ENCODE data around the gene LIPT1.
"Not testable (repeated sequence)": the region's sequence is repeated elsewhere in the genome, so short reads cannot be mapped to it uniquely, and the experiment has no call there.

Gene LIPT1

DNA sequence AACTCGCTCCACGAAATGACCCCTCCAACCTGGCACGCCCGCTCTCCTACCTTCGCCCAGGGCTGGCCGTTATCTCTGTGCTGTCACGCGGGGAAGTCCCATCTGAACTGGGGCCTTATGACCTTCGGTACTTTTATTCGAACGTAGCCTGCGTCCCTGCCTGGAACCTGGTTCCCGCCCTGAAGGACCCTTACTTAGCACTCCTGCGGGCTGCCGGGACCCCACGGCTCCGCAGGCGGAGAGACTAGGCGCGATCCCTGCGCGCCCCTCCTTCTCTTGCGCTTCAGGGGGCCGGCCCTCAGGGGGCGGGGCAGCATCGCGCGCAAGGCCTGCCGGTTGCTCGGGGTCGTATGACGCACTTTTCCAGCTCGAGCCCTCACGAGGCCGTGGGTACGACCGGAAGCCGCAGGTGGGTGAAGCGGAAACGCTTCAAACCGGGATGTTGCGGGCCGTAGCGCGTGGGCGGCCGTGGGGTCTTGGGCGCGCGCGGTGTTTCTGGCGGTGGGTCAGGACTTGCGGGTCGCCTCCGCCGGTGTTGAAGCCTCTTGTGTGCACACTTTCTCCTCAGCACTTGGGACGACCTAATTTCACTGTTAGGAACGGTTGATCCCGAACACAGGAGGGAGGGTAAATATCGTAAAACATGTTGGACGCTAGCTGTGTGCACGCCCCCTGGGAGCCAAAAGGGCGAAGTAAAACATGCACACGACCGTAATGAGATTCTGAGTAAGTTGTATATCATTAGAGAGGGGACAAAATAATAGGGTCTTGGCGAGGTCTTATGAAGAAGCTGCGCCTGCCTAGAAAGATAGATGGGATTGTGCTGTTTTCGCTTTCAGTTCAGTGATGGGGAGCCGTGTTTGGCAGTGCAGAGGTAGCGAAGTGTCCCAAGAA, at the start of gene LIPT1, which contains the start of gene TSGA10:
Gene LIPT1, plus strand, starts transcription at position 325 of the 894 bp plus-strand sequence. CDS start 6,991 bp downstream, outside the sequence.
Gene TSGA10, minus strand, starts transcription at position 300 of the 894 bp plus-strand sequence. CDS start 45,503 bp downstream, outside the sequence.
- DNase-seq: peak; percentile 92

DNA sequence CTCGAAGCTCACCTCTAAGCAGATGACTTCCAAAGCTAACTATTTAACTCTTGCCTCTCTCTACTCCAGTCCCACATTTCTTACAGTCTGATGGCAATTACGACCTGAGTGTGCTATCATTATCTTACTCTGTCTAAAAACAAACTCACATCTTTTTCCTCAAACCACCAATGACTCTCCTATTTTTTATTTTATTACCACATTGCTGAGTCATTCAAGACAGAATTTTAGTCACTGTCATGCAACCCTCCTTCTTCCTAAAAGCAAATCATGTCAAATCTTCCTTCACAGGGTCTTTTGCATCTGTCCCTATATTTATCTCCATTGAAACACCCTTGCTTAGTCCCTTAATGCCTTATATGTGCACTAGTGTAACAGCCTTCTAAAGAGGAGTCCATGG, 47.9 kb upstream of the LIPT1 start:
- DNase-seq: no peak

DNA sequence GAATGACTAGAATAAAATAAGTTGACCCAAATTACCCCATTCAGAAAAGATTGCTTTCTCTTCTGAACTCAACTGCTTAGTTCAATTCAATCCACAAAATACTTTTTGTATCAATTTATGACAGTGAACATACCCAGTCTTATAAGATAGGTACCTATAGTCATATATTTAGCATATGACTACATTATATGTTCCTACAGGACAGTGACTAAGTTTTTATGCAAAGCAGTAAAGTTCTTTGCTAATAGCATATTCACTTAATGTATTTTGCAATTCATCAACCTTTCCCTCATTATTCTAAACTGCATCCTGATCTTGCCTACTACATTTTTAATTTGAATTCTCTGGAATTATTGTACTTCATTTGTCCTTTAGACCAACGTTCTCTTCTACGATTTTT, 43.5 kb upstream of the LIPT1 start:
- DNase-seq: no peak

DNA sequence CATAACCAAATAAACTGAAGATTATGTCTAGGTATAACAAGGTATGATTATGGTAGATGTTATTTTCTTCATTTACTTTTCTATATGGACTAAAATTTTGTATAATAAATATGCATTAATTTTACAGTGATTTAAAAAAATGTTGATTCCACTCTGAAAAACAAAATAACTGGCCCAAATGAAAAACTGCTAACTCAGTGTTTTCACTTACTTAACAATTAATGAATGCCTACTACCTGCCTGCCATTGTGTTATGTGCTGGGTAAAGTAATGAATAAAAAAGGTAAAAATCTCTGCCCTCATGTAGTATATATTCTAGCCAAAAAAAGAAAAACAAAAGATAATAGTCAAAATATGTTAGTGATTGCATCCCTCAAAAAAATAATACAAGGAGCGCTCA, 42.8 kb upstream of the LIPT1 start:
- DNase-seq: no peak

DNA sequence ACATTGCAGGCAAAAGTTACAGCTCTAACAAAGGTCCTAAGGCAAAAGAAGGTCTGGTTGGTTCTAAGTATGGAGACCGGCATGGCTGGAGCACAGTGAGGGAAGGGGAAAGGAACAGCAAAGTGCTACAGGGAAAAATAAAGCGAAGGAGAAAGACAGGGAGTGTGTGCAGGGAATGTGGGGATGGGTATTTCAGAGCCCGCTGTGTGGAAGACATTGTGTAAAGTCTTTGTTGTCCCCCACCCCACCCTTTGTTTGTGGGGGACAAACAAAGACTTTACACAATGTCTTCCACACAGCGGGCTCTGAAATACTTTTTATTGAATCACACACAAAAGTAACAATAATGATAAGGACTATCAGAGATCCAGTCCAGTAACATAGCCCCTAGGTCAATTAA, 42.1 kb upstream of the LIPT1 start:
- no peak for DNase-seq

DNA sequence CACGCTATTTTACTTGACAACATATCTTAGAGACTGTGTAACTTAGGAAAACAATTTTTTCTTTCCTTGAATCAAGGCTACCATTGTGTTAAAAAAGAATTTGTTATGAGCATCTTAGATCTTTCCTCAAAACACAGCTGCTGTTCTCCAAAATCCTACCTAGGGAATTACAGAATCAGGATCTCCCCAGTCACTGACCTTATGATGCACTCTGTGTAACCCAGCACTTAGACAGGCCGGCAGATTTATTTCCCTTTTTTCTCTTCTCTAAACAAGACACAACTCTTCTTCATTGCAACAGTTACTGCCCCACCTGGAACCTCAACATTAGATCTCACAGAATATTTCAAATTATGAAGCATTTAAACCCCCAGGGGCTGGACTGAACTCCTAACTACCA, 26.8 kb upstream of the LIPT1 start:
- DNase-seq: no peak

DNA sequence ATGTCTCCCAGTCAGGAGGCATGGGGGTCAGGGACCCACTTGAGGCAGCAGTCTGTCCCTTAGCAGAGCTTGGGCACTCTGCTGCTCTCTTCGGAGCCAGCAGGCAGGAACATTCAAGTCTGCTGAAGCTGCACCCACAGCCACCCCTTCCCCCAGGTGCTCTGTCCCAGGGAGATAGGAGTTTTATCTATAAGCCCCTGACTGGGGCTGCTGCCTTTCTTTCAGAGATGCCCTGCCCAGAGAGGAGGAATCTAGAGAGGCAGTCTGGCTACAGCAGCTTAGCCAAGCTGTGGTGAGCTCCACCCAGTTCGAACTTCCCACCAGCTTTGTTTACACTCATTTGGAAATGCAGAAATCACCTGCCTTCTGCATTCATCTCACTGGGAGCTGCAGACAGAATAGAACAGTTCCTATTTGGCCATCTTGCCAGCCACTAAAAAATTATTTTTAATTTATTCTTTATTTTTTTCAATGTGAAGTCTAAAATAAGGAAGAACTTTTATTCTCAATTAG, 19.7 kb upstream of the LIPT1 start:
- not testable (repeated sequence) for DNase-seq

DNA sequence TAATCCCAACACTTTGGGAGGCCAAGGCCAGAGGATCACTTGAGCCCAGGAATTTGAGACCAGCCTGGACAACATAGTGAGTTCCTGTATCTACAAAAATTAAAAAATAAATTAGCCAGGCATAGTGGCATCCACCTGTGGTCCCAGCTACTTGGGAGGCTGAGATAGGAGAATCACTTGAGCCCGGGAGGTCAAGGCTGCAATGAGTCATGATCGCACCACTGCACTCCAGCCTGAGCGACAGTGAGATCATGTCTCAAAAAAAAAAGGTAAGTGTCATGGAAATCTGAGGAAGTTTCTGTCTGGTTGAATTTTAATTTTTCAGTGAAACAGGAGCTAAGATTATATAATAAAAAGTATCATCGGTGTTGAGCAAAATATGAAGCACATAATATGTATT, 15.8 kb upstream of the LIPT1 start:
- DNase-seq: no peak

DNA sequence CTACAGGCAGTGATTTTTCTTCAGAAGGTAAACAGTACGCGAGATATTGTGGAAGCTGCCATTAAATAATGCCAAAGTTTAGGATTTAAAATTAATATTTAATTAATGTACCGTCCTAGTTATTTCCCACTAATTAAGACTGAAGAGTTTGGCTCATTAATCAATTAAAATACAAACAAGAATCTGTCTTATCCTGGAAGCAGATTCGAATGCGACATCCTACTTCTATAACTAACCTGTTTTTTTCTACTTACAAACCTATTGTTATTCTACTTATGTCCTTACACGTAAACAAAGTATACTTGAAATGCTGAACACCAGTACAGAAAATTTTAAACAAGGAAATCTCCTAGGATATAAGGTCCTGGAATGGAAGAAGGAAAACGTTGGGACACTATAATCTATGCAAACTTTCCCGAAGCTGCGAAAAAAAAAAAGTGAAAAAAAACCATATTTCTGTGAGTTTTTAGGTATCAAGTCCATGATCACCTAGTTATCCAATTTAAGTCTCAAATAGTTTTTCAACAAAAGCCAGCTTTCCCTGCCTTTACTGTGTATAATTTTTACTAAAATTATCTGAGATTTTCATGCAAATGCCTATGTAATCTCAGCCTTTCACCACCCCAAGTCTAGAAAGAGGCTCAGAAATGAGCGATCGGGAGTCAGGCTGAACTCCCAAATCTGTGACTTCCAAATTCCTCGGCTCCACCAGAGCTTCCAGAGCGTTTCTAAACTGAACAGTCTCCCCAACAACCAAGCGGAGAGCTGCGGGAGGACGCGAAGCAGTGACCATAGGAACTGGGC, 14.5 kb upstream of the LIPT1 start:
- DNase-seq: no peak

DNA sequence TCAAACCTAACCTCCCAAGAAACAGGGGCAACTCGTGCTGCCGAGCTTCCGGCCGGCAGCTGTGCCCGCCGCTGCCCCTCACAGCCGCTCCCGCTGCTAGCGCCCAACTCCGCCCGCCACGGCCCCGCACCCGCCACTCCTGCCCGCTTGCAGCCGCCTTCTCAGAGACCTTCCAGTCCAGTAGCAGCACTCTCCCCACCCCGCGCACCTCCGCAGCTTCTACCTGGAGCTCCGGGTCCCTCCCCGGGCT, 14.0 kb upstream of the LIPT1 start:
- no peak for DNase-seq

DNA sequence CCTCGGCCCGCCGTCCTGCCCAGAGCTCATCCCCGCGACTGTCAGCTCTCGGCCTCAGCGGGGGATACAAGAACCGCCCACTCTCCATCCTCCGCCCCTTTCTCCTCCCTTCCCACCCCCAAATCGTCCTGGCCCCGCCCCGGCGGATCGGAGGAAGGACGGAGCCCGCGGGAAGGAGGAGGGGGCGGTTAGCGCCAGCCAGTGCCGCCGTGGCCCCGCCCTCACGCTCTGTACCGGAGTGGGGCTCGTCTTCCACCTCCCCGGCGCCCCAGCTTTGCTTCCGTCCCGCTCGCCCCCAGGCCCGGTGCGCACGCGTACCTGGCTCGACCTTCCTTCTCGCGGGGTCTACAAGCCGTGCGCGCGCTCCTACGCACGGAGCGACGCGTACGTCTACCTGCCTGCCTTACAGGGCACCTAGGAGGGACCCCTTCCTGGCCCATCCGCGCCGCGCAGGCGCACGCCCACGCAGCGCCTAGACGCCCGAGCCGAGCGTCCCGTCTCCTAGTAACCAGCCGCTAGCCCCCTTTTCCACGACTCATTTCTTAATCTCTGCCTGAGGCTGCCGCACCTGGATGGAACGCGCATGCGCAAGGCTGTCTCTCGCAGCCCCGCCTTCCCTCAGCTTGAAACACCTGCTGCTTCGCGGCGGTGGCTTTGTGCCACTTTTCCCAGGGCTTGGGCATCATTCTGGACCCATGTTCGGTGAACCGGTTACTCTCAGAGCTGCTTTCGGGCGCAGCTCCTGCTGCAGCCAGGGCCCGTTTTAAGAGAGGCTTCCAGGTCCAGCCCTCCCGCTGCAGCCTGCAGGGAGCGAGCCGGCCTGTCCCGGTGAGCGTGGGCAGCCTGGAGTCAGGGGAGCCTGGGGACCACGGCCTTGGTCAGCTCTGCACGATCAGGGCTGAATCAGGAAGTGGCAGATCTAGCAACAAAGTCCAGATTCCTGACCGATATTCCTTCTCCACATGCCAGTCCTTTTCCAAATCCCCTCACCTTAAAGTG, 13.4 kb upstream of the LIPT1 start, which contains the start of gene C2orf15:
Gene C2orf15, plus strand, starts transcription at position 598 of the 999 bp plus-strand sequence. CDS start 8,852 bp downstream, outside the sequence.
- DNase-seq: peak; percentile 99

DNA sequence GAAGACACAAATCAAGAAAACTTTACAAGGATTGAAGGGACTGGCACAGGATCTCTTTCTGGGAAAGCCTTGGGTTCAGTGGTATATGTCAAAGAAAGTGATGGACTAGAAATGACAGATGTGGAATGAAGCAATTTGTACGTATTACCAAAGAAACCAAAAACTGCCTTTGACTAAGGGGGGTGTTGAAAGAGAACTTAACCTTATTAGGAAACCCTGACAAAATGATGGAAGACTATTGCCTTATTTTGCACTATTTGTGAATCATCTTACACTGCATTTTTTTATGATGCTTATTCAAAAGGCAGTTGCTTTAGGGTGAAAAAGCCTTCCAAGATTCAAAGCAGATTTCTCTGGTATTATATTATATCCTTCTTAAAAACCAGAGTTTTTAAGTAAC, 4.1 kb upstream of the LIPT1 start:
- no peak for DNase-seq

DNA sequence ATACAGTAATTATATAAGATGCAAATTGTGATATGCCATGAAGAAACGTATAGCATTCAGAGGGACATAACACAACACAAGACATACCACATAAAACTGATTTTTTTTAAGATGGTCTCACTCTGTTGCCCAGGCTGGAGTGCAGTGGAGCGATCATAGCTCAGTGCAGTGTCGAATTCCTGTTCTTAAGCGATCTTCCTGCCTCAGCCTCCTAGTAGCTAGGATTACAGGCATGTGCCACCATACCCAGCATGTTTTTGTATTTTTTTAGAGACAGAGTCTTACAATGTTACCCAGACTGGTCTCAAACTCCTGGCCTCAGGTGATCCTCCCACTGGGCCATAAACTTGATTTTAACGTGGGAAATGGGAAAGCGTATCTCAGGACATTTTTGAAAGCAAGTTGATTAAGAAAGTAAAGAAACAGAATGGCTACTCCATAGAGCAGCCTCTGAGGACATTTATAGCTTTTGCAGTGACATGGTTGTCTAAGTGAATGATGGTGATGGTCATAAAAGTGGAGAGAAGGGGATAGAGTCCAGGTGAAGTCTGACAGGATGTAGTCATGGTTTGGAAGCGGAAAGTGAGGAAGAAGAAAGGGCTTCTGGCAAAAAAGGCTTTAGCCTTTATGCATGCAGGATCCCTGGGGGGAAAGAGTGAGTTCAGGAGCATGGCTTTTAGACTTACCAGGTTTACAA, 2.4 kb upstream of the LIPT1 start:
- no peak for DNase-seq

DNA sequence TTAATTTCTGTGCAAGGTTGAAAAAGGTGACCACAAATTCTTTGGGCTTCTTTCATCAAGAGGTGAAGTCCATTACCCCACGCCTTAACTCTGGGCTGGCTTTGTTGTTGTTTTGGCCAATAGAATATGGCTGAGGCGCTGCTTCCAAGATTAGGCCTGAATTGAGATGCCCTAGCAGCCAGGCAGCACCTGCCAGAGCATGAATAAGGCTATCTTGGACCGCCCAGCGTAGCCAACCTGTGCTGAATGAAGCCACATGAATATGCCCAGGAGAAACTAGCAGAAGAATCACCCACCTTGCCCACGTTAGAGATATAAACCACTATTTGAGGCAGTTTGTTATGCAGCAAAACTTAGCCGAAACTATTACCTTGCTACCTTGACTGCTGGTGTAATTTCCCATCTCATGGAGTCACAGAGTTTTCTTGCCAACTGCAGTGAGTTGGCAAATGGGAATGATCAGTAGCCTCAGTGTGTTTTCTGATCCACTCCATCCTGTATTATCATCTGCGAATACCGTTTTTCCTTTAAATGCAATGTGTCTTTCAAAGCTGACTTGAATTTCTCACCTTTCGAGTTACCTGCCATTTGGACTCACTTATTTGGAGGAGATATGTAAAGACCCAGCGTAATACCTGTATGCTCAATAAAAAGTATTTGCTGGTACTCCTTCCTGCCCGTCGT, 704 bp upstream of the LIPT1 start:
- DNase-seq: no peak

DNA sequence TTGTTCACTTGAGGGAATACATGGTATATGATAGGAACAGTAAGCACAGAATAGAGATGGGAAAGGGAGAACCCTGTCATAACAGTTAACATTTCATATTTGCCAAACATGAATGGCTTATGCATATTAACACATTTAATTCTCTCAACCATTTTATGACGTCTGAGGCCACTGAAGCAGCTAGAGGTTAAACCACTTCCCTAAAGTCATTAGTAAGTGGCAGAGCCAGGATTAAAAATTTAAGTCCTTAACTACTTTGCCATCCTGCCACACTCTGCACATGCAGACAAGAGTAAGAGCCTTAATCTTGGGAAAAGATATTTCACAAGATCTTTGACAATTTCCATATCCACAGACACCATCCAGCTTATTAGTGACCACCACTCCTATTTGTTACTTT, 2.1 kb downstream of the LIPT1 start:
- no peak for DNase-seq

DNA sequence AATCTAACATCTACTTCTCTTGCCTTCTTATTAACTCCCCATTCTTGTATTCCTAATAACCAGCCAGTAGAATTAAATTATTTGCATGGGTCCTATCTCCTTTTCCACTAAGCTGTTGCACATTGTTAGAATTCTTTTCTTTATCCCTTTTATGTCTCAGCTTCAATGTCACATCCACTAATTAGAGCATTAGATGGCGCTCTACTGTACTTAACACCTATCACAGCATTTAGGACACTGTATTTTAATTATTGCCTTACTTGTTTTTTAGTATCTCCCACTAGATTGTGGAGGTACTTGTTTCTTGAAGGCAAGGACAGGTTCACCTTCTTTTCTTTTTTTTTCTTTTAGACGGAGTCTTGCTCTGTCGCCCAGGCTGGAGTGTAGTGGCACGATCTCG, 3.8 kb downstream of the LIPT1 start:
- DNase-seq: no peak

DNA sequence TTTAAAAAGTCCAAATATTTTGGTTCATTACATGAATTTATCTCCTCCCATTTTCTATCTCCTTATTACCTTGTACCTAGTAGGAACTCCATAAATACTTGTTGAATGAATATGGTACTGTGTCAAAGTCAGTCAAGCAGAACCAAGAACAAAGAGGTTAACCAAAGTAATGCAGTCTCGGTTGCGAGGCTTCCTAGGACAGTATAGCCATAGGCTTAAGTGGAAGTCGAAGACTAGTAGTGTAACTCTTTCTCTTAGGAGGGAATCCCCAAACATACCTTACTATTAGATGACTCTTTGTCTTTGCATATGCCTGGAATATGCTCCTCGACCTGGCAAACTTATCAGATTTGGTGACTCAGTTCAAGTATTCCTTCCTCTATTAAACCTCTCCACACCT, 4.8 kb downstream of the LIPT1 start:
- no peak for DNase-seq

DNA sequence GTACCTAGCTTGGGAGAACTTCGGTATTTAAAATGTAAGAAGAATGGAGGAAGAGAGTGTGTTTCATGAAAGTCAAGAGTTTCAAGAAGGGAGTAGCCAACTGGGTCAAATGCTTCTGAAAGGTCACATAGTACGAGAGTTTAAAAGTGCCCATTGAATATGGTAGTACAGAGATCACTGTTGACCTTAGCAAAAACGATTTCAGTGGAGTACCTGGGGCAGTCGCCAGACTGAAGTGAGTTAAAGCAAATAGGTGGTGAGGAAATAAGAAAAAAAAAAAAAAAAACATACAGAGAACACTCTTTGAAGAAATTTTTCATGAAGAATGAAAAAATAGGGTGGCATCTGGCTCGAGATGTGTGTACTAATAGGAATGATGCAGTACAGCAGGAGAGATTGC, 11.5 kb downstream of the LIPT1 start:
- no peak for DNase-seq

DNA sequence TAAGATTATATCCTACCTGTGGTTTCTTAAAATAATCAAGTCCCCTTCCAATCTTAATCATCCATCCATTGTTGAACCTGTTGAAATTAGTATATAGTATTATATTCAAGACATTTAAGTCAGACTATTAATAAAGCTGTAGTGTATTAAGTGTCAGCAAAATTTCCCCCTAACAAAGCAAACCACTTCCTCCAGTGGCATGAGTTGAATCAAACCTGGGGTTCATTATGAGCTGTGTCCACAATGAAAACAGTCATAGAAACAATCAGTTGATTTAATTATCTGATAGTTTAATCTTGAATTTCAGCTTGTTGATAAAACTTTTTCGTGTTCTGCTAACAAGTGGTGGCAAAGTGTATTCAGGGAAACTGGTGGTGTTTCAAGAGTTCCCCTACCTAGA, 14.8 kb downstream of the LIPT1 start:
- no peak for DNase-seq

DNA sequence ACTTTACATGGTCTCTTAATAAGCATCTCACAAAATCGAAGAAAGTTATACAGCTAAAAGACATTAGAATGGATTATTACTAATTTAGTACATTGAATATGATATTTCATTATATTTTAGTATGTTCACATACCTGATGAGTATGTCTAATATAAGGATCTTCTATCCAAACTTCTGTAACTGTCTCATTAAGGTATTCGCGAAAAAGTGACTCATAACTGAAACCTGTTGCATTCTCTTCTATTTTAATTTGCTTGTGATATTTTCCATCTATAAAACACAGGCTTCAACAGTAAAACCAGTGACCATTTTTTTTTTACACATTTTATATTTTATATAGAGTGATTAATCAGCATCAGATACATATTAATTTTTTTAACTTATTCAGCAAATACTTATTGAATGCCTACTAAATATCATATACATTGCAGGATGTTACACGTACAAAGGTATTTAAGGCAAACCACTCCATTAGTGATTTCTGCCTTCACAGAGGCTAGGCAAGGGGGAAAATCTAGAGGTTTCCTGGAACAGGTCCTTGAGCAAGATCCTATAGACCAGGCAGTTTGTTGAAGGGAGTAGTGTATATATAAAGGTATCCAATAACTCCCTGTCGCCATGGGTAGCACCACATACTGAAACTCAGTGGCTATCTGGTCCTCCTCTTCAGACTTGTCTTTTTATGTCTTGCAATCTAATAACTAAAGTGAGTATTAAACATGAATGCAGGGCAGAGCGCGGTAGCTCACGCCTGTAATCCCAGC, 16.8 kb downstream of the LIPT1 start:
- no peak for DNase-seq

Measured in NCI-H146 (cell line).